CD4-positive, alpha-beta T cell treated with Interleukin-15 for 4 hours (primary cell): ENCODE measurements around the gene TIMM10.
"Not testable (repeated sequence)": the region's sequence is repeated elsewhere in the genome, so short reads cannot be mapped to it uniquely, and the experiment has no call there.

ENCODE experiments used
- DNase-seq: peaks from one replicate; pipeline ENCODE4 v3.0.0-alpha.2; 2020; ENCODE audit warnings: low spot score

TIMM10 gene

DNA sequence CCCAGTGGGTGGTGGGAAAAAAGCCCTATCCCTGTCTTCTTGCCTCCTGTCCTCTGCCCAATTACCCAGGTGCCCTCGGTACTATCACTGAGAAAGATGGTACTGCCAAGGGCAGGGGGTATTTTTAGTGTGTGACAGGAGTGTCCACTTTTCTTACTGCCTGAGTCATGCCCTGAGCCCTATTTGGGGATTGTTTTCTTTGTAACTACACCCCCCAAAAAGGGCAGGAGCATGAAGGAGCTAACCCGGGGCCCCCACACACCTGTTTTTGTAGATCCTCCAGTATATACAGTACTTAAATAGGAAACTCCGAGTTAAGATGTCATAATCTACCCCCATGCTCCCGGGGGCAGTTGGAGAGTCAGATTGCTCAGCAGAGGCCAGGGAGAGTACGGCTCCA, 10.6 kb upstream of the TIMM10 start:
- no peak for DNase-seq

- no peak for DNase-seq
Observed at GRCh38 chr11:57539342-57539741, 8.8 kb upstream of the TIMM10 start.

DNA sequence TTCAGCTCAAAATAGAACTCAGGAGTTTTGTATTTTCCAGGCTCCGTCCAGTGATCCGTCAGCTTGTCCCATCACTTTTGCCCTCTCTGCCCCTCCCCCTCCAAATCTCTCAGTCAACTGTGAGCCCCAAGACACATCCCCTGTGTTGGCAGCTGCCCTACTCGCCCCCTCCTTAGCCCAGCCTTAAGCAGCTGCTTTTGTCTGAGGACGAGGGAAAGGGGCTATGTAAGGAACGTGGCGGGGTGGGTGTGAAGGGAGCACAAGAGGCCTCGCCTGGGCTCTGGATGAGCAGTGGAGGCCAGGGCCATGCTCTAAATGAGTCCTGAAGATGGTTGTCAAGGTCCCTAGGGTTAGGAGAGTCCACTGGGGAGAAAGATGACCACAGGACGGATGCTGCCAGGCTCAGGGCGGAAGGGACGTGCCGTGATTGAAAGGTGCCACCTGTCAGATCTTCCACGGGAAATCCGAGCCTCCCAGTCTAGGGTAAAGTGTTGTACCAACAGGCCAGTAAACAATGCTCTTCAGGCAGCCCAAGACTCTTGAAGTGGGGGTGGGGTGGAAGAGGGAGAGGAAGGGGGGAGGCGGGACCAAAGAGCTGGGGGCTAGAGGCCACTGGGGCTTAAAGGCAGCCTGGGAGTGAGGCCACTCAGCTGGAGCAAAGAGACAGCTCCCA, 6.5 kb upstream of the TIMM10 start, which contains the start of gene SMTNL1:
Gene SMTNL1, plus strand, starts transcription at position 649 of the 673 bp plus-strand sequence. CDS start 5,048 bp downstream, outside the sequence.
- no peak for DNase-seq

GRCh38 chr11:57534449-57534848, 3.9 kb upstream of the TIMM10 start:
- DNase-seq, result not testable (repeated sequence)

DNA sequence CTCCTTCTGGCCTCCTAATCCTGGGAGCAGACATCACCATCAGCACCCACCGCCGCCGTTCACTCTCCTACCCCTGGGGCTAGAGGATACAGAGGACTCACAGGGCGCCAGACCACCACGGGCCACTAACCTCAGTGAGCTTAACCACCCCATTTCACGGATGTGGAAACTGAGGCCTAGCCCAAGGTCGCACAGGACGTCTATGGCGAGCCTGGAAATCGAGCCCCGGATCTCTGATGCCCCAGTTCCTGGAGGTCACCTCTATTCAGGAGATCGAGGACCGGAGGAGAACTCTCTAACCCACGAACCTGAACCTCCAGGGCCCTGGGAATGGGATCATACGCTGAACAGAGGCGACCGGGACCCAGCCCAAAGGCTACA, 349 bp downstream of the TIMM10 start:
- no peak for DNase-seq

- no peak for DNase-seq
Observed at GRCh38 chr11:57529012-57529411, 1.5 kb downstream of the TIMM10 start.

DNA sequence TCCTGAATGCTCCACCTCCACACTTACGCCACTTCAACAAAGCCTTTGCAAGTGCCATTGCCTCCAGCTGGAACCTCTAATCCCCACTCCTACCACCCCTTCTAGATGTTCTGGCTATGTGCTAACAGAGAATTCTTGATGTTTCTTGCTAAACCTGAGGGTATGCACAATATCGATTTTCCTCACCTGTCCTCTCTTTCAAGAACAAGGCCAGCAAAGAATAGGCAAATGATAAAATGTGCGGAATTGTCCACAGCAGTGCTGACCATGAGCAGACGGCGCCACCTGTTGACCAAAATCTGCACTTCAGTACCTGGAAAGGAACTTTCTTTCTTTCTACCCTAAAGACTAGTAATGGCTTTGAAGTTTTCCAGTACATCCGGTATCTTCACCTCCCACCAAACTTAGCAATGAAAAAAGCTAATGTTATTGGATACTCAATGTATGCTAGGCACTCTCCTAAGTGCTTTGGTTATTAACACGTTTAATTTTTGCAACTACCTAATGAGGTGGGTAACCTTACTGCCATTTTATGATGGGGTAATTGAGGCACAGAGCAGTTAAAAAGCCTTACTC, 3.4 kb downstream of the TIMM10 start:
- DNase-seq, result peak; percentile 74

GRCh38 chr11:57523419-57523818, 7.1 kb downstream of the TIMM10 start:
- no peak for DNase-seq

- no peak for DNase-seq
Observed at GRCh38 chr11:57521116-57521515, 9.4 kb downstream of the TIMM10 start.

GRCh38 chr11:57516061-57516443, 14.5 kb downstream of the TIMM10 start:
- no peak for DNase-seq

DNA sequence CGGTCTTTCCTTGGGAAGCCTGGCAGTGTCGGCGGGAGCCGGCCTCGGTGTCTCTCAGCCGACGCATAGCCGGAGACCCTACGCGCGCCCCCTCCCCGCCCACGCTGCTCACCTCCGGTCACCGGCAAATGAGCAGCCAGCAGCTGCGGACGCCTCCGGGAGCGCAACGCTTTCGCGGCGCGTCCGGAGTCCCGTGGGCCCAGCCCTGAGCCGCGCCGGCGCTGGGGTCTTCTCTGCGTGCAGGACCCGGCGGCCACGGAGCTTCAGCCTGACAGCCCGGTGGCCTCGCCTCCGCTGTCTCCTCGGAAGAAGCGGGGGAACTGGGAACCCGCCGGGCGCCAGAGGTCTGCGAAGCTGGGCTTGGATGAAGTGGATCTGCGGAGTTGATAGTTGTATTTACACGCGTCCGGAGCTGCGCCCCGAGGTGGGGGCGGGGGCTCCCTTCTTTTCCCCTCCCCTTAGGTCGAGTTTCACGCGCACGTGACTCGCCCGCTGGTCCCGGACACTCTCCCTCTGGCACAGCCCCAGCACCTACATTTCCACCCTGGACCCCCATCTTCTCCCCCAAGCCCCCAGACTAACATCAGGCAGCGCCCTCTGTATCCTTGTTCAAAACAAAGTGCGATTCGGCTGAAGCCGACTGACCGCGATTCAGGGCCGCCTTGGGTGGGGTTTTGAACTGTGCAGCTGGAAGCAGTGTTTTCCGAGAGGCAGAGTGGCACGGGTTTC, 15.1 kb downstream of the TIMM10 start, which contains the start of gene SLC43A1:
Gene SLC43A1, minus strand, starts transcription at position 371 of the 729 bp plus-strand sequence. CDS start 1,591 bp downstream, outside the sequence.
- DNase-seq, result no peak

DNA sequence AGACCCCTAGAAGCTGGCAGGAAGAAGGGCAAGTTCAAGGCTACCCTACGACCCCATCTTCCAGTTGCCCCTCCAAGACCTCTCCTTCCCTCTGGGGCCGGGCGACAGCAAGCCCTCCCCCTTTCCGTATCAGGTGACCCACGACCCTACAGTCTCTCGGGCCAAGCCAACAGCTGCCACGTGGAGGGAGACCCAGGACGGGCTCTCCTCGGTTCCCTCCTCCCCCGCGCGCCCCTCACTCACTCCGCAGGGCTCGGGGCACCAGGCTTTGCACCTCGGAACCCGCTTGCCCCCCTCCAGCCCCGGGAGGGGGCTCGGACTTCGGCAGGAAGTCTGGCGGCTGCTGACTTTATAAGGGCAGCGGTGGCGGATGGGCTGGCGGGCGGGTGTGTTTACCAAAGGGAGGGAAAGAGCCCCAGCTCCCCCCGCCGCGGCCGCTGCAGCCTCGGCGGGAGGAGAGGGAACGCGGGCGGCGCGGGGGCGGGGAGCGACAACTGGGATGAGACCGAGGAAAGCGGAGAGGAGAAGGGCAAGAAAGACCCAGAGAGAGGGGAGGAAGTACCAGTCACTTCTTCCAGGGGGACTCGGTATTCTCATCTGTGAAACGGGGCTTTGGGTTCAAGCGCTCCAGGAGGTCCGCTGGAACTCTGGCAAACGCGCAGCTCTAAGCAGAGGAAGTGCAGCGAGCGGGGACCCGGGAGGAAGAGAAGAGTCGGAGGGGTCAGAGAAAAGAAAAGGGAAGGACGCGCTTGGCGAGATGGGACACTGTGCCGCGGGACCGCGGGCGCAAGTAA, 15.8 kb downstream of the TIMM10 start:
- DNase-seq, result peak; percentile 35

GRCh38 chr11:57513911-57514537, 16.5 kb downstream of the TIMM10 start:
- no peak for DNase-seq

GRCh38 chr11:57513452-57513795, 17.1 kb downstream of the TIMM10 start:
- no peak for DNase-seq

GRCh38 chr11:57512646-57513451, 17.7 kb downstream of the TIMM10 start:
- no peak for DNase-seq

GRCh38 chr11:57511741-57512430, 18.7 kb downstream of the TIMM10 start:
- DNase-seq, result no peak

DNA sequence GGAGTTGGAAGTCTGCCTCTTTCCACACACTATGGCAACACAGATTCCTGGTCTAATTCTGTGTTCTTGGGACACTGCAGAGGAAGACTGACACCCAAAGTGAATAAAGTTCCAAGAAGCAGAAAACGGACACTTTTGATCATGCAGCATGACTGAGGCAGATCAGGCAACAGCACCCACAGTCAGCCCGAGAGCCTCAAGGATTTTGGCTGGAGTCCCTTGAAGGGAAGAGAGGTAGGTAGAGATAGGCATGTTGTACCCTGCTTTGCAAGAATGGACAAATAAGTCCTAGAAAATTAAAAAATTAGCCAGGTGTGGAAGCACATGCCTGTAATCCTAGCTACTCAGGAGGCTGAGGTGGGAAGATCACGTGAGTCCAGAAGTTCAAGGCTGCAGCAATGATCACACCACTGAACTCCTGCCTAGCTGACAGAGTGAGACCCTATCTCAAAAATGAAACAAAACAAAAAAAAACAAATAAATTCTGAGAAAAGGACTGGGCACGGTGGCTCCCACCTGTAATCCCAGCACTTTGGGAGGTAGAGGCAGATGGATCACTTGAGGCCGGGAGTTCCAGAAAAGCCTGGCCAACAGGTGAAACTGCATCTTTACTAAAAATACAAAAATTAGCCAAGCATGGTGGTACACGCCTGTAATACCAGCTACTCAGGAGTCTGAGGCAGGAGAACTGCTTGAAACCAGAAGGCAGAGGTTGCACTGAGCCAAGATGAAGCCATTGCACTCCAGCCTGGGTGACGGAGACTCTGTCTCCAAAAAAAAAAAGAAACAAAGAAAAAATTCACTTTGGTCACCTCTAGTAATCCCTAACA, 22.0 kb downstream of the TIMM10 start:
- DNase-seq, result no peak

GRCh38 chr11:57506522-57506921, 24.0 kb downstream of the TIMM10 start:
- no peak for DNase-seq

GRCh38 chr11:57504511-57504910, 26.0 kb downstream of the TIMM10 start:
- no peak for DNase-seq

DNA sequence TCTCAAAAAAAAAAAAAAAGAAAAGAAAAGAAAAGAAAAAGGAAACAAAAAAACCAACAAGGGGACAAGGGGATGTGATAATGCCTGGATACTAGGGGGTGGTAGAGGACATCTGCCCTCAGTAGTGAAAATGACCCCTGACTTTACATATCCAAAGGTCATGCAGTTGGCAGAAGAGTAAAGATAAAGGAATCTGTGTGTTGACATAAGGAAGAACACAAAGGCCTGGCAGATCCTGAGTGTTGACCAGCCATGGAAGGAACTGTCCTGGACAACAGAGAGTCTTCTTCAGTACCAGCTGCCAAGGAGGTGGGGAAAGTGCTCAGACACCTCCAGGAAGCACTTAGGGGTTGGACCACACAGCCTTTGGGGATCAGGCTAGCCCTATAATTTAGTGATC, 27.7 kb downstream of the TIMM10 start:
- DNase-seq, result no peak
